T follicular helper cell (primary cell): ENCODE data around the gene CNBD2.
"Not testable (repeated sequence)": the region's sequence is repeated elsewhere in the genome, so short reads cannot be mapped to it uniquely, and the experiment has no call there.

Experiments used
- DNase-seq: peaks from one replicate; pipeline ENCODE4 v3.0.0-alpha.2; 2020; ENCODE audit warnings: low read depth

CNBD2 gene

DNA sequence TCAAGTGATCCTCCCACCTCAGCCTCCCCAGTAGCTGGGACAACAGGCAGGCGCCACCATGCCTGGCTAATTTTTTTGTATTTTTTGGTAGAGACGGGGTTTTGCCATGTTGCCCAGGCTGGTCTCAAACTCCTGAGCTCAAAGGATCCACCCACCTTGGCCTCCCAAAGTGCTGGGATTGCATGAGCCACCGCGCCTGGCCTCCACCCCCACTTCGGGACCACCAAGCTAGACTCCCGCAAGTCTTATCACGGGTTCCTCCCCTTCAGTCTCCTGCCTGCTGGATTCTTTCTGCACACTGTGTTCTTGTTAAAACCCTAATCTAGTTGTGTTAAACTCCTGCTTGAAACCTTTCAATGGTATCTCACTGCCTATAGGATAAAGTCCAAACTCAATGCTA, 57.7 kb downstream of the CNBD2 start:
- not testable (repeated sequence) for DNase-seq

DNA sequence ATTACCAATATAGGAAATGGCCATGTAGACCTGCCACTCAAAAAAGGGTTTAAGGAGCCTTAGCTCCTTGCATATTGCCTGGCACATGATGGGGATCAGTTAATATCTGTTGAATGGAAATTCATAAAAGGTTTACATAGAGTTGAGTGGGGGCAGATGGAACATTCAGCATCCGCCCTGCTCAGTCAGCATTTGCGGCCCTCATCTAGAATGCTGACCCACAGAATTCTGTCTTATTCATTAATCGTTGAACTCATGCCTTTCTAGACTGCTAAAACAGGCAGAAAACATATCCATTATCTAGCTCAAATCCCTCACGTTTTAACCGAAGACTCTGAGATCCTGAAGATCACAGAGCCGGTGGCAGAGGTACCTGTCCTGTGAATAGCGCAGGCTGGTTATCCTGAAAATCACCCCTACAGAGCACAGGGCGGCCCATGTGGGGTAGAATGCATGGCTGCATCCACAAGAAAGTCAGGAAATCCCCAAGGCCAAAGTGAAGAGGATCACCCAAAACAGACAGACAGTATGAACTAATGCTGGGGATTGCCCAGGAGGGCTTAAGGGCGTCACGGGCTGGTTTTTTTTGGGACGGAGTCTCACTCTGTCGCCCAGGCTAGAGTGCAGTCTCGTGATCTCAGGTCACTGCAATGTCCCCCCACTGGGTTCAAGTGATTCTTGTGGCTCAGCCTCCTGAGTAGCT, 59.9 kb downstream of the CNBD2 start:
- no peak for DNase-seq

DNA sequence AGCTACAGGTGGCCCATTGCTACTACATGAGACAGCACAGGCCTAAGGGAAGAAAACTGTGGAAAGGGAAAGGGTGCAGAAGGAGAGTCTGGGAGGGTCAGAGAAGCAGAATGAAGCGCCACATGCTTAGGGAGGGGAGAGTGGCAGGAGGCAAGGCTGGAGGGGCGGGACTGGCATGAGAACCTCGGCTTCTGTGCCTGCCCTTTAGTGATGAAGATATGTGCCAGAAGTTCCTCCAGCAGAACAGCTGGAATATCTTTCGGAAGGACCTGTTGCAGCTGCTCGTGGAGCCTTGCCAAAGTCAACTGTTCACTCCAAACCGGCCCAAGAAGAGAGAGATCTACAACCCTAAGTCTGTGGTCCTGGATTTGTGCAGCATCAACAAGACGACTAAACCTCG, 61.8 kb downstream of the CNBD2 start:
- no peak for DNase-seq

DNA sequence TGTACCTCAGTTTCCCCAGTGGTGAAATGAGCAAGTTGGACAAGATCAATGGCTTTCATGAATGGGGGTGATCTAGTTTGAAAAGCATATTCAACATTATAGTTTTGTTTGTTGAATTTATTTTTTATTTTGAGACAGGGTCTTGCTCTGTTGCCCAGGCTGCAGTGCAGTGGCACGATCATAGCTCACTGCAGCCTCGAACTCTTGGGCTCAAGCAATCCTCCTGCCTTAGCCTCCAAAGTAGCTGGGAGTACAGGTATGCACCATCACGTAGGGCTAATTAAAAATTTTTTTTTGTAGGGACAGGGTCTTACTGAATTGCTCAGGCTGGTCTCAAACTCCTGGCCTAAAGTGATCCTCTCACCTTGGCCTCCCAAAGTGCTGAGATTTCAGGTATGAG, 63.4 kb downstream of the CNBD2 start:
- DNase-seq, result no peak

DNA sequence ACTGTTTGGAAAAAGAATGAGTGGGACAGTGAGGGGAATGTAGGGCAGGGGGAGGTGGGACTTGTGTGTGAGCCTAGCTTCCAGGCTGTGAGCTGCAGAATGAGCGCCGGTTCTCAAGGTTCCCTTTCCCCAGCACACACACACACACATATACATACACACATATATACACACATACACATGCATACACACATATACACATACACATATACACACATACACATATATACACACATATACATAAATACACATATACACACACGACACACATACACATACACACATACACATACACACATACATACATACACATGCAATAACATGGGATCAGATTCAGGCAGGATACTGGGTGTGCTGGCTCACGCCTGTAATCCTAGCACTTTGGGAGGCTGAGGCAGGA, 66.5 kb downstream of the CNBD2 start:
- no peak for DNase-seq

GRCh38 chr20:36035745-36036144, 67.4 kb downstream of the CNBD2 start:
- no peak for DNase-seq

DNA sequence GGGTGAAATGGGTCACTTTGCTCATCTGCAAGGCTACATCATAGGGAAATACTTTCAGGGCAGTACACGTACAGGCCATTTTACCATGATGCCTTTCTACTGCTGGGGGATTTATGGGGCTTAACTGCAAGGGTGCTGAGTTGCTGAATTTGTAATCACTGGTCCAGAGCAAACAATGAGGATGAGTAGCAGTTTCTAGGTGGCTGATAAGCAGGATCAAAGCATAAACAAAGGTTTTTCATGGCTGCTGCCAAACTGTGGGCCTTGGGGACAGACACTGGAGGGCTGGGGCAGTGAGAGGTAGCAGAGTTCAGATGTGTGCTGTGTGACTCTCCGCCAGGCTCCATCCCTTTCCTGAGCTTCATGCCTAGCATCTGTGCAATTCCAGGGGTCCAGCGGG, 68.3 kb downstream of the CNBD2 start:
- DNase-seq, result no peak

DNA sequence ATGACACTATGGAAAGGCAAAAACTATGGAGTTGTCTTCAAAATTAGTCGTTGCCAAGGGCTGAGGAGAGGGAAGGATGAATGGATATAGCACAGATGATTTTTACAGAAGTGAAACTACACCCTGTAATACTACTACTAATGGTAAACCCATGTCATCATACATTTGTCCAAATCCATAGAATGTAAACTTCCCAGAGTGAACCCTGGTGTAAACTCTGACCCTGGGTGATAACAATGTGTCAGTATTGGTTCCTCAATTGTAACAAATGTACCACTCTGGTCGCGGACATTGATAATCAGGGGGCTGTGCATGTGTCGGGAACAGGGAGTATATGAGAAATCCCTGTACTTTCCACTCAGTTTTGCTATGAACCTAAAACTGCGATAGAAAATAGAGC, 72.2 kb downstream of the CNBD2 start:
- DNase-seq, result no peak

DNA sequence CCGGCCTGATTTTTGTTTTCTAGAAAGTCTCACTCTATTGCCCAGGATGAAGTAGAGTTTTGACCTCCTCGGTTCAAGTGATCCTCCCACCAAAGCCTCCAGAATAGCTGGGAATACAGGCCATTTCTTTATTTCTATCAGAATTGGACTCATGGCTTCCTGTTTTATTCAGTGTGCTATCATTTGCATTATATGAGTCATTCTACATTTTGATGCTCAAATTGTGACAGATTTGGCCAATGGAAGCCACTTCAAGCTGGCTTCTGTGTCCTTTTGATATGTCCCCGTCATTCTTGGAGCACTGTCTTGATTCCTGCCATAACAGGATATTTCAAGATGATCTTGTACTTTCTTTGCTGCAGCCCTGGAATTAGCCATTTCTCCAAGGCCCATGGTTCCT, 75.1 kb downstream of the CNBD2 start:
- no peak for DNase-seq

- no peak for DNase-seq
These were observed 75.6 kb downstream of the CNBD2 start for GRCh38 chr20:36043892-36044515.

DNA sequence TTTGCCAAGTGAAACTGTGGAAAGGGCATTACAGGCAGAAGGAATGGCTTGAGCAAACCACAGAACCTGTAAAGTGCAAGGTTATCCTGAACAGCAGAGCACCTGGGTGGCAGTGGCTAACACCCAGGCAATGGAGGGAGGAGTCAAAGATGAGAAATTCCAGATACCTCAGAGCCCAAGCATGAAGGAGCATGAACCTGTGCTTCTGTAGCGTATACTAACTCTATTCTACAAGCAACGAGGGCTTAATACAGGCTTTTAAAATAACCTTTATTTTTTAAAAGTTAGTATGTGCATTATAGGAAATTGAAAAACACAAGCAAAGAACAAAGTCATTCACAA, 77.0 kb downstream of the CNBD2 start:
- DNase-seq, result no peak

GRCh38 chr20:36046073-36046798, 77.8 kb downstream of the CNBD2 start:
- DNase-seq, result not testable (repeated sequence)

DNA sequence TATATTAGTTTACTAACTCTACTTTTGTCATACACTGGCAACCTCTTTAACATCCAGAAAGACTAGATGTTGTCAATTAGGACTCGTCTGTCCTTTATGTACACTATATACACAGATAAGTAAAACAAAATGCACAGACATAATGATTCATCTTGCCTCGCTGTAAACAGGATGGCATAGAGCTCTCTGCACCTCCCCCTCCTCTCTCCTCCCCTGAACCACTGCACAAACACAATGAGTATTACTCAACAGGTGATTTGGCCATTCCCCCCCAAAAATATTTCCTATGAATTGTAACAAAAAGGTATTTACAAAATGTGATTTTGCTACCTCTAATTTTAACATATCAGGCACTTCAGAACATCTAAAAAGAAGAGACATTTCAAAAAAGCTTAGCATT, 81.0 kb downstream of the CNBD2 start:
- DNase-seq, result not testable (repeated sequence)

DNA sequence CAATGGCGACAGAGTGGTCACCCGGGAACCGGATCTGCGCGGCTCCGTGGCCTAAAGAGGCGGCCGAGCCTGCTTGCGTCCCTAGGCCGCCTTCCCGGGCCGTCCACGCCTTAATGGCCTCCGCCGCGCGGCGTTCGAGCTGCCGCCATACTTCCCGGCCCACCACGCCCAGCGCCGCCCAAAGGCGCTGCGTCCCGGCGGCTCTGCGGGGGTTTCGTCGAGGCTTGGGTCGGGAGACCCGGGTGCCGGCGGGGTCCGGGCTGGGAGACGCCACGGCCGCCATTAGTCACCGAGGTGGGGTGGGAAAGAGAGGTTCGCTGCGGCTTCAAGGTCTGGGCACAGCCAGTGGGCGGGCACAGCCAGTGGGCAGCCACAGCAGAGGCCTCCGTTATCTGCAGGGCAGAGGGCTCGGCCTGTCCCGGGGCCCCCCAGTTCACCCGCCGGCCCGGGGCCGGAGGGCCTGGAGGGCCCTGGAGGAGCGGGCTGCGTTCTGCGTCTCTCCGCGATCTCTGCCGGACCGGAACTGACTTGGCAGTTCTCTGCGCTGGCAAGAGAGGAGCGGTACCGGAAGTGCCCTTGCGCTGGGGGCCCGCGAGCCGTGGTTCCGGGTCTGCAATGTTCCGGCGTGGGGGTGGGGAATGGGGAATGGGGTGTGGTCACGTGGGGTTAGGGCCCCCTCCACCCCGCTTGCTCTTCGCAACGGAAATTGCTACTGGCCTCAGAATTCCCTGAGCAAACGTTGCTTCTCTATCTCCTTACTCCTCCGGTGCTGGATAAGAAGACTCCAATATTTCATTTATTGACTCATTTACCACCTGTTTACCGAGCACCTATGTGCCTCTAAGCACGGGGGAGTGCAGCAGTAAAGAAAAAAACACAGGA, 82.3 kb downstream of the CNBD2 start:
- DNase-seq, result peak; percentile 79

DNA sequence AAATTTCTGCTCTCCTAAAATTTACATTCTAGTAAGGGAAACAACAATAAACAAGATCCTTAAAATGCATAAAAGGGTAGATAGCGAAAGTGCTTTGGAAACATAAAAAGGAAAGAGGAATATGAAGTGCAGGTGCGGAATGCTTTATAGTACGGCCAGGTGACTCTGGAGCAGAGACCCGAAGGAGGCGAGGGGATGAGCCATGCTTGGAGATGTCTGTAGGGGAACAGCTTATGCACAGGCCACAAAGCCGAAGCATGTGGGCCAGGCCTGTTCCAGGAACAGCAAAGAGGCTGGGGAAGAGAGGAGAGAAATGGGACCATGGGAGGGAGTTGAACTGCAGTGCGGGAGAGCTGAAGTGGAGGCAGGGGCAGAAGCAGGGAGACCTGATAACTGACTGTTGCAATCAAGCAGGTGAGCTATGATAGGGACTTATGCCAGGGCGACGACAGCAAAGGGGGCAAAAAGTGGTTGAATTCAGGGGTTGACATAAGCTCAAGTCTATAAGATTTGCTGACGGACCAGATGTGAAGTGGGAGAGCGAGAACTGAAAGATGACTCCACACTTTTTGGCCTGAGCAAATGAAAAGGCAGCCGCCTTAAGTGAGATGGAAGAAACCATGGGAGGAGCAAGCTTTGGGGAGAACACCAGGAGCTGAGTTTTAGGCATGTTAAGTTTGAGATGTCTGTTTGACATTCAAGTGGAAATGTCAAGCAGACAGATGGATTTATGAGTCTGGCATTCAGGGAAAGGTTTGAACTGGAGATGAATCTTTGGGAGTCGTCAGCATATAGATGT, 83.1 kb downstream of the CNBD2 start:
- DNase-seq, result no peak

DNA sequence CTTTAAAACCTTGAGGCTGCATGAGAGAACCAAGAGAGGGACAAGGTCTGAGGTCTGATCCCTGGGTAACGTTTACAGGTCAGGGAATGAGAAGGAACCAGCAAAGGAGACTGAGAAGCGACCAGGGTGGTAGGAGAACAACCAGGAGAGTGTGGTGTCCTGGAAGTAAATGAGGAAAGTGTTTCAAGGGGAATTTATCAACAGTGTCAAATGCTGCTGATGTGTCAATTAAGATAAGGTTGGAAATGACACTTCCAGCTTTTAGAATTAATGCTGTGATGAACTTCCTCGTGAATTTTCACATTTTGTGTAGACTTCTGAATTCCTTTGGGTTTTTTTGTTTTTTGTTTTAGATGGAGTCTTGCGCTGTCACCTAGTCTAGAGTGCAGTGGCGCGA, 83.7 kb downstream of the CNBD2 start:
- DNase-seq, result no peak

GRCh38 chr20:36053863-36054518, 85.6 kb downstream of the CNBD2 start:
- not testable (repeated sequence) for DNase-seq

DNA sequence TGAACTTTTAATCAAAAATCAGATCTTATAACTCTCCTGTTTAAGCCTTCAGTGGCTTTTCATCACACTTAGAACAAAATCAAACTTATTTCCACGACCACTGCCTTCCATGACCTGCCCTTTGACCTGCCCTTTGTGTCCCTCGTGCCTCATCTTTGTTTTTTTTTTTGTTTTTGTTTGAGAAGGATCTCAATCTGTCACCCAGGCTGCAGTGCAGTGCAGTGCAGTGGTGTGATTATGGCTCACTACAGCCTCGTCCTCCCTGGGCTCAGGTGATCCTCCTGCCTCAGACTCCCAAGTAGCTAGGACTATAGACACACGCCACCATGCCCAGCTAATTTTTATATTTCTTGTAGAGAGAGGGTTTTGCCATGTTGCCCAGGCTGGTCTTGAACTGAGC, 86.8 kb downstream of the CNBD2 start:
- DNase-seq, result no peak

DNA sequence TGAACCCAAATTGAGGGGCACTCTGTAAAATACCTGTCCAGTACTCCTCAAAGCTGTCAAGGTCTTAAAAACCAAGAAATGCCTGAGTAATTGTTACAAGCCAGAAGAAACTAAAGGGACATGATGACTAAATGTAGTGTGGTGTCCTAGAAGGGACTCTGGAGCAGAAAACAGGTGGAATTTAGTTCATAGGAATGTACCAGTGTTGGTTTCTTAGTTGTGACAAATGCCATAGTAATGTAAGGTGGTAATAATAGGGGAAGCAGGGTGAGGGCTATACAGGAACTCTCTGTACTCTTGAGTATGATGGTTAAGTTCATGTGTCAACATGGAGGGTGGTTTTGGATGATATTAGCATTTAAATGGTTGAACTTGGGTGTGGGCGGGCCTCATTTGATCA, 92.3 kb downstream of the CNBD2 start:
- DNase-seq, result no peak

DNA sequence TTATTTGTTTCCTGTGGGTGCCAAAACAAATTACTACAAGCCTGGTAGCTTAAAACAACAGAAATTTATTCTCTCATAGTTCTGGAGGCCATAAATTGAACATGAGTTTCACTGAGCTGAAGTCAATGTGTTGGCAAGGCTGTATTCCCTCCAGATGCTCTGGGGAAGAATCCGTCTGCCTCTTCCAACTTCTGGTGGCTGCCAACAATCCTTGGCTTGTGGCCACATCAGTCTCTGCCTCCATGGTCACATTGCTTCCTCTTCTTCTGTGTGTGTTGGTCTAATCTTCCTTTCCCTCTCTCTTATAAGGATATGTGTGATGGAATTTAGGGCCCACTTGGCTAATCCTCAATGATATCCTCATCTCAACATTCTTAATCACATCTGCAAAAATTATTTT, 93.4 kb downstream of the CNBD2 start:
- DNase-seq, result no peak

DNA sequence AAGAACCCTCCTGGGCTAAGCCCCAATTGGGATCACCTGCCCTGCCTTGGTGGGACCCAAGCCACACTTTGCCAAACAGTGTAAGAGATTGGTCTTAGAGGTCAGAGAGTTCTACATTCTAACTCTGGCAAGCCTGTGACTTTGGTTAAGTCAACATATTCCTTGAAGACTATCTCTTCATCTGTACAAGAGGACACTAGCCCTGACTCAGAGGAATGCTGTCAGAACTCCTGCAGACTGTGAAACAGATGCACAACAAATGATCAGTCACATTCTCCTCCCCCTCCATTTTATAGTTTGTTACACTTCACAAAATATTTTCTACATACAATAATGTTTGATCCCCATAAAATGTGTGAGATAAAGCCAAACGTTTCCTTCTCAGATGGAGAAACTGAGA, 94.4 kb downstream of the CNBD2 start:
- DNase-seq, result no peak
